GM12878 (cell line): ENCODE data around the gene CACHD1. TPM values are rescaled to one million over a fixed set of nuclear protein-coding genes. Genes with fewer than 3 reads are reported as not detected.

Experiments used
- ATAC-seq: fragments of 200-7000 bp; cut with Tn5 transposase; 3 replicates; pipeline ENCODE4 v1.9.1; 2020; ENCODE audit warnings: mild to moderate bottlenecking, moderate library complexity
- BruUV-seq: library from RNA; stranded (reverse); fragments of 400-500 nt; replicated peaks from 2 replicates; lab custom pipeline; 2021; lab: Mats Ljungman, UMichigan
- CTCF ChIA-PET: fragments of 300-600 bp; sonication (Branson Sonifier 250); formaldehyde crosslinking; extraction: SDS; loops from one replicate; lab custom pipeline; 2021; ENCODE audit warnings: inconsistent platforms; lab: Yijun Ruan, JAX
- POLR2A ChIA-PET: fragments of 350-600 bp; formaldehyde crosslinking; extraction: SDS; loops from one replicate; lab custom pipeline; 2021; ENCODE audit warnings: inconsistent platforms; lab: Charles Lee
- RAD21 ChIA-PET: fragments of 300-600 bp; sonication (Branson Sonifier 250); formaldehyde crosslinking; loops from one replicate; lab custom pipeline; 2023; ENCODE audit warnings: antibody characterized with exemption; ENCODE audit not compliant: unreplicated experiment; lab: Charles Lee
- SMC1A ChIA-PET: fragments of 300-600 bp; sonication (Branson Sonifier 250); formaldehyde crosslinking; loops from one replicate; lab custom pipeline; 2023; ENCODE audit not compliant: unreplicated experiment, uncharacterized antibody; lab: Charles Lee
- DNase-seq: peaks from one replicate; pipeline ENCODE4 v3.0.0-alpha.2; 2011; ENCODE audit warnings: low read depth, low spot score
- FAIRE-seq: peaks from 3 replicates; lab custom pipeline; 2011; peaks lifted over from hg19 to GRCh38; lab: Jason Lieb, UNC
- H2AFZ ChIP-seq: 2 replicates; pipeline ENCODE4 v1.6.0; 2011; ENCODE audit warnings: low read depth, low read length, control low read depth; ENCODE audit not compliant: control insufficient read depth
- H3K27ac ChIP-seq: 2 replicates; pipeline ENCODE4 v1.5.1; 2011; ENCODE audit warnings: control low read depth; ENCODE audit not compliant: control insufficient read depth, insufficient read depth
- H3K27me3 ChIP-seq, 2 experiments: replicated peaks in 1 of 2; 2 replicates each; pipeline versions ENCODE4 v1.6.0 to v1.6.1; 2011; ENCODE audit warnings: low read length in 1 of 2; ENCODE audit not compliant: control insufficient read depth in 2 of 2, insufficient read depth in 2 of 2
- H3K36me3 ChIP-seq, 2 experiments: 2 replicates each; pipeline ENCODE4 v1.5.1; 2011; ENCODE audit warnings: low read length in 1 of 2; ENCODE audit not compliant: control insufficient read depth in 2 of 2, insufficient read depth in 2 of 2
- H3K4me1 ChIP-seq: 2 replicates; pipeline ENCODE4 v1.6.1; 2011; ENCODE audit warnings: mild to moderate bottlenecking, low read length, moderate library complexity, mixed read lengths; ENCODE audit not compliant: control insufficient read depth, insufficient read depth
- H3K4me2 ChIP-seq: 2 replicates; pipeline ENCODE4 v1.6.0; 2011; ENCODE audit warnings: control low read depth; ENCODE audit not compliant: control insufficient read depth, insufficient read depth
- H3K4me3 ChIP-seq: fragments of 200-600 bp; sonication (generic); 2 replicates; pipeline ENCODE4 v1.5.1; 2016
- H3K79me2 ChIP-seq: 2 replicates; pipeline ENCODE4 v1.6.0; 2011; ENCODE audit warnings: low read length; ENCODE audit not compliant: control insufficient read depth, insufficient read depth
- H3K9ac ChIP-seq: 2 replicates; pipeline ENCODE4 v1.8.0; 2011; ENCODE audit warnings: low read length, control low read depth, mixed read lengths; ENCODE audit not compliant: control insufficient read depth, insufficient read depth
- H3K9me3 ChIP-seq: replicated peaks from 3 replicates; pipeline ENCODE4 v1.5.1; 2011; ENCODE audit warnings: mild to moderate bottlenecking, low read length; ENCODE audit not compliant: control insufficient read depth, insufficient read depth
- H4K20me1 ChIP-seq: 2 replicates; pipeline ENCODE4 v1.6.0; 2011; ENCODE audit not compliant: control insufficient read depth, insufficient read depth
- ASH2L ChIP-seq: fragments of 300-600, 200-600 bp; sonication (generic); IDR thresholded peaks from 2 replicates; pipeline ENCODE4 v1.6.1; 2017; ENCODE audit warnings: low read depth, mild to moderate bottlenecking, borderline replicate concordance
- CBX5 ChIP-seq: sonication (generic); IDR thresholded peaks from 2 replicates; pipeline ENCODE4 v1.6.1; 2016; ENCODE audit warnings: low read depth, moderate library complexity, mild to moderate bottlenecking, inconsistent platforms
- CHD1 ChIP-seq: IDR thresholded peaks from 2 replicates; pipeline ENCODE4 v1.6.1; 2012; ENCODE audit warnings: low read depth, low read length, improper control_type of control experiment
- CHD4 ChIP-seq: fragments of 200-600 bp; sonication (generic); IDR thresholded peaks from 2 replicates; pipeline ENCODE4 v1.6.1; 2016; ENCODE audit warnings: mild to moderate bottlenecking
- EED ChIP-seq: sonication (generic); IDR thresholded peaks from 2 replicates; pipeline ENCODE4 v1.6.1; 2016; ENCODE audit warnings: antibody characterized with exemption, low read depth
- KDM1A ChIP-seq: fragments of 200-600 bp; sonication (generic); IDR thresholded peaks from 2 replicates; pipeline ENCODE4 v1.6.1; 2016; ENCODE audit warnings: borderline replicate concordance
- MEF2B ChIP-seq: fragments of 450-650 bp; IDR thresholded peaks from 2 replicates; pipeline ENCODE4 v1.6.1; 2018; ENCODE audit warnings: mild to moderate bottlenecking, moderate library complexity; ENCODE audit not compliant: partially characterized antibody, poor library complexity, severe bottlenecking
- MTA3 ChIP-seq: IDR thresholded peaks from 2 replicates; pipeline ENCODE4 v1.6.1; 2012; ENCODE audit warnings: low read length, inconsistent platforms, borderline replicate concordance
- MYB ChIP-seq: fragments of 150-350 bp; IDR thresholded peaks from 2 replicates; pipeline ENCODE4 v1.6.1; 2014; ENCODE audit warnings: mild to moderate bottlenecking, low read depth, low read length, borderline replicate concordance
- NRF1 ChIP-seq: conservative IDR thresholded peaks from 2 replicates; pipeline ENCODE4 v1.6.1; 2011; ENCODE audit warnings: mild to moderate bottlenecking, low read depth, low read length, improper control_type of control experiment
- POLR2A ChIP-seq: IDR thresholded peaks from 2 replicates; pipeline ENCODE4 v1.6.1; 2011; ENCODE audit warnings: low read depth, mild to moderate bottlenecking, low read length
- POLR2AphosphoS5 ChIP-seq: IDR thresholded peaks from 2 replicates; pipeline ENCODE4 v1.6.1; 2011; ENCODE audit warnings: mild to moderate bottlenecking, low read length, inconsistent platforms
- RAD21 ChIP-seq: IDR thresholded peaks from 2 replicates; pipeline ENCODE4 v1.6.1; 2011; ENCODE audit warnings: mild to moderate bottlenecking, low read depth, low read length, moderate library complexity; ENCODE audit not compliant: insufficient read depth
- RB1 ChIP-seq: fragments of 450-650 bp; formaldehyde crosslinking; IDR thresholded peaks from 2 replicates; pipeline ENCODE4 v1.6.1; 2017; ENCODE audit warnings: mild to moderate bottlenecking, borderline replicate concordance
- RBBP5 ChIP-seq: fragments of 200-600 bp; sonication (generic); conservative IDR thresholded peaks from 2 replicates; pipeline ENCODE4 v1.6.1; 2016
- RELA ChIP-seq: fragments of 450-650 bp; IDR thresholded peaks from 2 replicates; pipeline ENCODE4 v1.8.0; 2014; ENCODE audit warnings: borderline replicate concordance; ENCODE audit not compliant: partially characterized antibody
- SIX5 ChIP-seq: IDR thresholded peaks from 2 replicates; pipeline ENCODE4 v1.6.1; 2011; ENCODE audit warnings: mild to moderate bottlenecking, low read depth, low read length, moderate library complexity; ENCODE audit not compliant: severe bottlenecking
- SPI1 ChIP-seq: IDR thresholded peaks from 2 replicates; pipeline ENCODE4 v1.6.1; 2011; ENCODE audit warnings: low read depth, mild to moderate bottlenecking, low read length, moderate library complexity, borderline replicate concordance; ENCODE audit not compliant: insufficient read depth
- SREBF1 ChIP-seq: IDR thresholded peaks from 2 replicates; pipeline ENCODE4 v1.6.1; 2012; ENCODE audit warnings: mild to moderate bottlenecking, low read length
- ZNF384 ChIP-seq: IDR thresholded peaks from 2 replicates; pipeline ENCODE4 v1.6.1; 2012; ENCODE audit warnings: low read depth, mild to moderate bottlenecking, low read length, improper control_type of control experiment, borderline replicate concordance
- WGBS: methylation state at CpG from one replicate; pipeline ENCODE4 v1.1.6; 2016; ENCODE audit warnings: low lambda C conversion rate; ENCODE audit not compliant: insufficient replicate concordance, insufficient coverage; ENCODE audit errors: missing lambda C conversion rate; 5-methylcytosine and 5-hydroxymethylcytosine counted together
- in situ Hi-C: fragments of 300-500 bp; cut with MboI; formaldehyde crosslinking; loops from 9 replicates; pipeline ENCODE4 v1.14.3; 2018; ENCODE audit warnings: mixed read lengths
- intact Hi-C: fragments of 100-400 bp; cut with micrococcal nuclease; formaldehyde crosslinking; loops from one replicate; pipeline ENCODE4 v1.14.2; 2022; ENCODE audit not compliant: unreplicated experiment
- polyA plus RNA-seq, 11 experiments: library from polyadenylated mRNA; depleted of rRNA in 4 of 11; unstranded in 6 of 11; stranded (reverse) in 5 of 11; fragments of >200 nt; fragmentation: Nextera tagmentation in 4 of 11; fragmentation: Illumina TruSeq in 1 of 11; extraction: Ambion mirVana in 4 of 11; extraction: Trizol in 1 of 11; gene quantifications; 1 replicate in 1 of 11; 2 replicates in 10 of 11; pipeline versions ENCODE4 v1.2.1 to v1.2.3, GENCODE V29; 2011 to 2016; ENCODE audit warnings: inconsistent platforms in 2 of 11, missing spikeins in 2 of 11, low read depth in 1 of 11
- total RNA-seq, 4 experiments: library from RNA; depleted of rRNA in 3 of 4; stranded (reverse); fragments of >200 nt in 3 of 4; fragmentation: Illumina TruSeq in 1 of 4; extraction: Trizol in 1 of 4; gene quantifications; 2 replicates each; pipeline versions ENCODE4 v1.2.1 to v1.2.3, GENCODE V29; 2013 to 2021
- TF ChIP-seq, protein P1 (sequence below): fragments of 150-350 bp; IDR thresholded peaks from 2 replicates; pipeline ENCODE4 v1.6.1; 2016; ENCODE audit warnings: low read depth, low read length
- TF ChIP-seq, protein P2 (sequence below): fragments of 450-650 bp; IDR thresholded peaks from 2 replicates; pipeline ENCODE4 v1.6.1; 2017; ENCODE audit warnings: borderline replicate concordance

Gene CACHD1
- total and polyA plus RNA-seq, 10 of the 15 experiments (the other 5 are each of a cell fraction or from before 2014, with no cell fraction given), result 0.03 TPM; not detected in 9

DNA sequence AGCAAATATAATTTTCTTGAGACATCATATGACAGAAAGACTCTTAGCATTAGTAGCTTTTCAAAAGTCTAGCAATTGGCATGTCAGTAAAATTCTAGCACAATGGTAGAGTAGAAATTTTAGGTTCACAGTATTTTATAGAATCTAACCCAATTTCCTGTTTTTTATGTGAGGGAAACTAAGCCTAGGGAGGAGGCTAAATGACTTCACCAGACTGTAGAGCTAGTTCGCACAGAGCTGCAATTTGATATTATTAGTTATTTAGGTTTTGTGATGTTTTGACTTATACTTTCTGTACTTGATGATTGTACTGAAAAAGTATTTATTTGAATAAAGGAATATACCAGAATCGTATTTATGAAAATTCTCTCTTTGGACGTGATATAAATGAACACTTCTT lies 68.5 kb downstream of the CACHD1 start (continued):
- TF ChIP-seq KDM1A, result no peak
- TF ChIP-seq EED, result no peak

DNA sequence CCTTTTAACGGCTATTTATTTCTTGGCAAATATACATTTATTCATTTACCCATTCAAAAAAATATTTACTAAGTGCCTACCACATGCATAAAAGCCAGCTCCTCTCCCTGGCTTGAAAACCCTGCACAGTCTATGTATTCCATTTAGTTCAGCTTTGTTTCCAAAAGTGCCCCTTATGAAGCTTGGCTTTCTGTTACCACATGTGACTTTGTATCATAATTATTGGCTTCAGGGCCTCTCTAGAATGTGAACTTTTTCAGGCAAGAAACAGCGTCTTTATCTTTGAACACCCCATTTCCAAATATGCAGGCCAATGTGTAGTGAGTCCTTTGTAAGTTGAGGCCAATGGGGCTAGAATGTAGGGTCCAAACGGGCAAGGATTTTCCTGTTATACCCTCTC lies 69.4 kb downstream of the CACHD1 start:
- Histone ChIP-seq H3K4me2 (no peak overlapping the region), H3K9ac (no peak overlapping the region), H3K27me3 (no peaks in the 10 kb centered on the region; a peak in 1 of 4 replicates), H3K9me3 (no peaks in the 10 kb centered on the region), H3K79me2 (no peaks in the 10 kb centered on the region), H3K27ac (no peak overlapping the region), H3K36me3 (no peaks in the 10 kb centered on the region), H2AFZ (no peak overlapping the region), H3K4me3 (no peak overlapping the region), H3K4me1 (no peaks in the 10 kb centered on the region), H4K20me1 (no peaks in the 10 kb centered on the region)
- ChIA-PET SMC1A (no interaction called here), RAD21 (no interaction called here), POLR2A (no interaction called here), CTCF (no interaction called here)
- 0% methylated on average over 3 of the region's 3 CpGs for WGBS
- no peak for DNase-seq
- intact Hi-C loops (no loop called here), in situ Hi-C loops (no loop called here)
- no peak for FAIRE-seq
- TF ChIP-seq, protein P1, sequence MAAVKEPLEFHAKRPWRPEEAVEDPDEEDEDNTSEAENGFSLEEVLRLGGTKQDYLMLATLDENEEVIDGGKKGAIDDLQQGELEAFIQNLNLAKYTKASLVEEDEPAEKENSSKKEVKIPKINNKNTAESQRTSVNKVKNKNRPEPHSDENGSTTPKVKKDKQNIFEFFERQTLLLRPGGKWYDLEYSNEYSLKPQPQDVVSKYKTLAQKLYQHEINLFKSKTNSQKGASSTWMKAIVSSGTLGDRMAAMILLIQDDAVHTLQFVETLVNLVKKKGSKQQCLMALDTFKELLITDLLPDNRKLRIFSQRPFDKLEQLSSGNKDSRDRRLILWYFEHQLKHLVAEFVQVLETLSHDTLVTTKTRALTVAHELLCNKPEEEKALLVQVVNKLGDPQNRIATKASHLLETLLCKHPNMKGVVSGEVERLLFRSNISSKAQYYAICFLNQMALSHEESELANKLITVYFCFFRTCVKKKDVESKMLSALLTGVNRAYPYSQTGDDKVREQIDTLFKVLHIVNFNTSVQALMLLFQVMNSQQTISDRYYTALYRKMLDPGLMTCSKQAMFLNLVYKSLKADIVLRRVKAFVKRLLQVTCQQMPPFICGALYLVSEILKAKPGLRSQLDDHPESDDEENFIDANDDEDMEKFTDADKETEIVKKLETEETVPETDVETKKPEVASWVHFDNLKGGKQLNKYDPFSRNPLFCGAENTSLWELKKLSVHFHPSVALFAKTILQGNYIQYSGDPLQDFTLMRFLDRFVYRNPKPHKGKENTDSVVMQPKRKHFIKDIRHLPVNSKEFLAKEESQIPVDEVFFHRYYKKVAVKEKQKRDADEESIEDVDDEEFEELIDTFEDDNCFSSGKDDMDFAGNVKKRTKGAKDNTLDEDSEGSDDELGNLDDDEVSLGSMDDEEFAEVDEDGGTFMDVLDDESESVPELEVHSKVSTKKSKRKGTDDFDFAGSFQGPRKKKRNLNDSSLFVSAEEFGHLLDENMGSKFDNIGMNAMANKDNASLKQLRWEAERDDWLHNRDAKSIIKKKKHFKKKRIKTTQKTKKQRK, result no peak
- TF ChIP-seq ZNF384 (no peak), RB1 (no peak), POLR2AphosphoS5 (no peak), ASH2L (no peak), CHD4 (no peak), RAD21 (no peak), SREBF1 (no peak), MTA3 (no peak), RBBP5 (no peak), MEF2B (no peak), RELA (no peak), CHD1 (no peak), SPI1 (no peak), MYB (no peak), NRF1 (no peak), POLR2A (no peak), SIX5 (no peak), CBX5 (no peak)
- TF ChIP-seq, protein P2, sequence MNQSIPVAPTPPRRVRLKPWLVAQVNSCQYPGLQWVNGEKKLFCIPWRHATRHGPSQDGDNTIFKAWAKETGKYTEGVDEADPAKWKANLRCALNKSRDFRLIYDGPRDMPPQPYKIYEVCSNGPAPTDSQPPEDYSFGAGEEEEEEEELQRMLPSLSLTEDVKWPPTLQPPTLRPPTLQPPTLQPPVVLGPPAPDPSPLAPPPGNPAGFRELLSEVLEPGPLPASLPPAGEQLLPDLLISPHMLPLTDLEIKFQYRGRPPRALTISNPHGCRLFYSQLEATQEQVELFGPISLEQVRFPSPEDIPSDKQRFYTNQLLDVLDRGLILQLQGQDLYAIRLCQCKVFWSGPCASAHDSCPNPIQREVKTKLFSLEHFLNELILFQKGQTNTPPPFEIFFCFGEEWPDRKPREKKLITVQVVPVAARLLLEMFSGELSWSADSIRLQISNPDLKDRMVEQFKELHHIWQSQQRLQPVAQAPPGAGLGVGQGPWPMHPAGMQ, result no peak
- BruUV-seq, result no TSS peak
- ATAC-seq, result no peak
